GM18868 (cell line): ENCODE measurements around the gene NCBP2L.

Experiments
- ATAC-seq: cut with Tn5 transposase; IDR thresholded peaks from one replicate; pipeline ENCODE4 v1.9.1; 2021; ENCODE audit warnings: mild to moderate bottlenecking, moderate library complexity; ENCODE audit not compliant: unreplicated experiment

NCBP2L gene

GRCh38 chrX:107752043-107752442 lies 25.5 kb upstream of the NCBP2L start:
- no peak for ATAC-seq

GRCh38 chrX:107752714-107753113 lies 24.8 kb upstream of the NCBP2L start:
- no peak for ATAC-seq

- ATAC-seq, result no peak
These were observed 24.3 kb upstream of the NCBP2L start for GRCh38 chrX:107753187-107753586.

GRCh38 chrX:107755721-107756120 lies 21.8 kb upstream of the NCBP2L start:
- ATAC-seq, result no peak

GRCh38 chrX:107758231-107758766 lies 19.2 kb upstream of the NCBP2L start:
- peak; percentile 75 for ATAC-seq

- ATAC-seq, result peak; percentile 58
These were observed 17.0 kb upstream of the NCBP2L start for GRCh38 chrX:107760304-107761077.

- ATAC-seq, result no peak
These were observed 13.9 kb upstream of the NCBP2L start for GRCh38 chrX:107763647-107764046.

GRCh38 chrX:107764845-107765608 lies 12.5 kb upstream of the NCBP2L start:
- no peak for ATAC-seq

GRCh38 chrX:107766470-107767150 lies 10.9 kb upstream of the NCBP2L start:
- peak; percentile 93 for ATAC-seq

GRCh38 chrX:107768051-107768450 lies 9.5 kb upstream of the NCBP2L start:
- no peak for ATAC-seq

GRCh38 chrX:107769581-107770317 lies 7.8 kb upstream of the NCBP2L start:
- ATAC-seq, result no peak

GRCh38 chrX:107773206-107773605 lies 4.3 kb upstream of the NCBP2L start:
- ATAC-seq, result no peak

- ATAC-seq, result no peak
These were observed 3.6 kb upstream of the NCBP2L start for GRCh38 chrX:107773906-107774435.

- peak; percentile 23 for ATAC-seq
These were observed 2.4 kb upstream of the NCBP2L start for GRCh38 chrX:107775000-107775733.

GRCh38 chrX:107775734-107776511 lies 1.6 kb upstream of the NCBP2L start, which contains the start of gene TSC22D3:
TSS of gene TSC22D3 (minus strand) at chrX:107775787. CDS start at chrX:107775419, 368 bp downstream.
- ATAC-seq, result peak; percentile 82

GRCh38 chrX:107776649-107777535 lies 641 bp upstream of the NCBP2L start:
- ATAC-seq, result peak; percentile 76

GRCh38 chrX:107780525-107780924 lies 3.0 kb downstream of the NCBP2L start:
- ATAC-seq, result no peak

- ATAC-seq, result no peak
These were observed 10.3 kb downstream of the NCBP2L start for GRCh38 chrX:107787827-107788226.
